MM.1S (cell line): ENCODE data around the gene YPEL5.

Experiments
- DNase-seq: peaks from one replicate; pipeline ENCODE4 v3.0.0-alpha.2; 2015
- H2AFZ ChIP-seq: fragments of 300-600 bp; sonication (generic); 2 replicates; pipeline ENCODE4 v1.6.0; 2016; ENCODE audit warnings: antibody characterized with exemption, low read length
- H3F3A ChIP-seq: fragments of 300-600 bp; sonication (generic); 2 replicates; pipeline ENCODE4 v1.6.1; 2016; ENCODE audit warnings: mild to moderate bottlenecking, antibody characterized with exemption, low read length, moderate library complexity, mixed read lengths; ENCODE audit not compliant: insufficient read depth
- H3K27ac ChIP-seq: fragments of 300-600 bp; sonication (generic); 2 replicates; pipeline ENCODE4 v1.5.1; 2016; ENCODE audit warnings: mild to moderate bottlenecking, low read length
- H3K27me3 ChIP-seq: fragments of 300-600 bp; sonication (generic); replicated peaks from 2 replicates; pipeline ENCODE4 v1.6.0; 2016; ENCODE audit warnings: low read length; ENCODE audit not compliant: insufficient read depth
- H3K36me3 ChIP-seq: fragments of 300-600 bp; sonication (generic); replicated peaks from 2 replicates; pipeline ENCODE4 v1.6.1; 2016; ENCODE audit warnings: mild to moderate bottlenecking, low read length, mixed read lengths; ENCODE audit not compliant: insufficient read depth
- H3K4me1 ChIP-seq: fragments of 300-600 bp; sonication (generic); 2 replicates; pipeline ENCODE4 v1.6.1; 2016; ENCODE audit warnings: low read length, mixed read lengths
- H3K4me2 ChIP-seq: fragments of 300-600 bp; sonication (generic); 2 replicates; pipeline ENCODE4 v1.6.0; 2016; ENCODE audit warnings: low read depth, low read length
- H3K4me3 ChIP-seq: fragments of 300-600 bp; sonication (generic); 2 replicates; pipeline ENCODE4 v1.5.1; 2016; ENCODE audit warnings: low read length, mixed read lengths
- H3K79me2 ChIP-seq: fragments of 300-600 bp; sonication (generic); 2 replicates; pipeline ENCODE4 v1.6.1; 2016; ENCODE audit warnings: mixed run types, low read length, mixed read lengths
- H3K9ac ChIP-seq: fragments of 300-600 bp; sonication (generic); 2 replicates; pipeline ENCODE4 v1.6.1; 2016; ENCODE audit warnings: low read length, mixed read lengths
- H3K9me2 ChIP-seq: fragments of 300-600 bp; sonication (generic); replicated peaks from 2 replicates; pipeline ENCODE4 v1.6.1; 2016; ENCODE audit warnings: mild to moderate bottlenecking, low read length, mixed read lengths; ENCODE audit not compliant: insufficient read depth
- H3K9me3 ChIP-seq: fragments of 300-600 bp; sonication (generic); replicated peaks from 2 replicates; pipeline ENCODE4 v1.6.1; 2016; ENCODE audit warnings: mild to moderate bottlenecking, low read length, mixed read lengths; ENCODE audit not compliant: insufficient read depth
- H4K20me1 ChIP-seq: fragments of 300-600 bp; sonication (generic); 2 replicates; pipeline ENCODE4 v1.6.1; 2016; ENCODE audit warnings: mild to moderate bottlenecking, low read length, moderate library complexity, mixed read lengths; ENCODE audit not compliant: insufficient read depth
- CTCF ChIP-seq: fragments of 300-600 bp; sonication (generic); IDR thresholded peaks from 2 replicates; pipeline ENCODE4 v1.5.1; 2016; ENCODE audit warnings: antibody characterized with exemption, low read length, mixed read lengths
- EZH2 ChIP-seq: fragments of 300-600 bp; sonication (generic); optimal IDR thresholded peaks from 2 replicates; pipeline ENCODE3; 2017; ENCODE audit warnings: low read depth, mild to moderate bottlenecking, antibody characterized with exemption, low read length, mixed read lengths
- EZH2phosphoT487 ChIP-seq: fragments of 300-600 bp; sonication (generic); IDR thresholded peaks from 2 replicates; pipeline ENCODE4 v1.6.1; 2018; ENCODE audit warnings: antibody characterized with exemption, low read length

Gene YPEL5

GRCh38 chr2:30147196-30147714, 448 bp downstream of the YPEL5 start:
- Histone ChIP-seq H3F3A (peaks cover 10% of the 10 kb centered on the region), H4K20me1 (no peaks in the 10 kb centered on the region), H3K79me2 (peaks cover 35% of the 10 kb centered on the region), H3K9ac (peak overlapping the region; percentile 99), H3K9me3 (no peaks in the 10 kb centered on the region), H3K4me3 (peak overlapping the region; percentile 85), H3K4me2 (peak overlapping the region; percentile 42; the same call in 1 of the 2 replicates), H2AFZ (0 out of 2 replicates have a peak overlapping the region, but pooled peaks have one; percentile 24), H3K9me2 (no peaks in the 10 kb centered on the region), H3K27ac (peak overlapping the region; percentile 88), H3K4me1 (peaks cover 21% of the 10 kb centered on the region), H3K36me3 (no peaks in the 10 kb centered on the region), H3K27me3 (no peaks in the 10 kb centered on the region)
- no peak for TF ChIP-seq CTCF
- TF ChIP-seq EZH2 = no peak
- no peak for TF ChIP-seq EZH2phosphoT487
- DNase-seq = peak; percentile 22

- no peak overlapping the region for H2AFZ ChIP-seq
- H3K9me3 ChIP-seq = no peaks in the 10 kb centered on the region
- TF ChIP-seq CTCF (peak; percentile 39), EZH2 (no peak)
- DNase-seq = peak; percentile 68
- peaks cover 38% of the 10 kb centered on the region for H3K79me2 ChIP-seq
- peak overlapping the region; percentile 82 for H3K4me3 ChIP-seq
- peak overlapping the region; percentile 73 for H3K27ac ChIP-seq
- H3K27me3 ChIP-seq = no peaks in the 10 kb centered on the region
- peak overlapping the region; percentile 89 for H3K4me2 ChIP-seq
- H3F3A ChIP-seq = peaks cover 10% of the 10 kb centered on the region
- peaks cover 21% of the 10 kb centered on the region for H3K4me1 ChIP-seq
- no peaks in the 10 kb centered on the region for H3K9me2 ChIP-seq
- H3K9ac ChIP-seq = peak overlapping the region; percentile 91
- H3K36me3 ChIP-seq = no peaks in the 10 kb centered on the region
- no peaks in the 10 kb centered on the region for H4K20me1 ChIP-seq
These were observed 1.2 kb downstream of the YPEL5 start for GRCh38 chr2:30147715-30148610.

- peaks cover 21% of the 10 kb centered on the region for H3K4me1 ChIP-seq
- H3F3A ChIP-seq = peaks cover 10% of the 10 kb centered on the region
- no peaks in the 10 kb centered on the region for H3K27me3 ChIP-seq
- no peaks in the 10 kb centered on the region for H4K20me1 ChIP-seq
- H3K27ac ChIP-seq = peak overlapping the region; percentile 73; the same call in 1 of the 2 replicates
- no peaks in the 10 kb centered on the region for H3K9me2 ChIP-seq
- TF ChIP-seq EZH2phosphoT487 = no peak
- no peak for TF ChIP-seq CTCF
- TF ChIP-seq EZH2 = no peak
- H2AFZ ChIP-seq = no peak overlapping the region
- no peaks in the 10 kb centered on the region for H3K36me3 ChIP-seq
- no peaks in the 10 kb centered on the region for H3K9me3 ChIP-seq
- H3K9ac ChIP-seq = peak overlapping the region; percentile 91; the same call in 1 of the 2 replicates
- H3K4me3 ChIP-seq = peak overlapping the region; percentile 82; the same call in 1 of the 2 replicates
- DNase-seq = no peak
- H3K79me2 ChIP-seq = peaks cover 41% of the 10 kb centered on the region
- H3K4me2 ChIP-seq = peak overlapping the region; percentile 89
These were observed 2.0 kb downstream of the YPEL5 start for GRCh38 chr2:30148850-30149249.
